K562 (cell line): ENCODE measurements around the gene PTRHD1. TPM values are rescaled to one million over a fixed set of nuclear protein-coding genes. Genes with fewer than 3 reads are reported as not detected.
A peak's percentile ranks its signal among the peaks of the same experiment; 100 is the strongest.

Source experiments
- AFF1 ChIP-seq, 2 experiments: fragments of 450-650 bp; IDR thresholded peaks; 2 replicates each; pipeline ENCODE4 v1.6.1; 2018; ENCODE audit warnings: mild to moderate bottlenecking in 2 of 2, low read depth in 1 of 2; ENCODE audit not compliant: partially characterized antibody in 2 of 2
- CEBPB ChIP-seq: fragments of 450-650 bp; IDR thresholded peaks from 2 replicates; pipeline ENCODE4 v1.6.1; 2016; ENCODE audit warnings: missing genetic modification characterization, missing compliant biosample characterization
- HMG20B ChIP-seq: fragments of 250-450 bp; sonication (Bioruptor Pico); IDR thresholded peaks from 2 replicates; pipeline ENCODE4 v1.5.0; 2021; ENCODE audit warnings: mild to moderate bottlenecking
- IRF1 ChIP-seq: sonication (generic); formaldehyde crosslinking; IDR thresholded peaks from 2 replicates; pipeline ENCODE4 v1.8.0; 2022; ENCODE audit warnings: missing genetic modification reagents, mild to moderate bottlenecking, borderline replicate concordance
- NR2C1 ChIP-seq, 2 experiments: fragments of 450-650 bp; IDR thresholded peaks; 2 replicates each; pipeline ENCODE4 v1.6.1; 2017; ENCODE audit warnings: mild to moderate bottlenecking in 2 of 2, antibody characterized with exemption in 1 of 2, inconsistent platforms in 1 of 2, missing compliant biosample characterization in 1 of 2, missing genetic modification characterization in 1 of 2
- OTX1 ChIP-seq: fragments of 450-650 bp; formaldehyde crosslinking; IDR thresholded peaks from 2 replicates; pipeline ENCODE4 v1.4.0; 2022; ENCODE audit warnings: mild to moderate bottlenecking
- PCBP2 ChIP-seq: fragments of 200-400 bp; formaldehyde crosslinking; IDR thresholded peaks from 2 replicates; pipeline ENCODE4 v1.6.1; 2018; ENCODE audit warnings: low read length, low read depth, mild to moderate bottlenecking, moderate library complexity; ENCODE audit not compliant: poor library complexity, severe bottlenecking
- PRDM10 ChIP-seq: fragments of 450-650 bp; IDR thresholded peaks from 2 replicates; pipeline ENCODE4 v1.6.1; 2018; ENCODE audit not compliant: partially characterized antibody
- RBFOX2 ChIP-seq: fragments of 200-400 bp; formaldehyde crosslinking; IDR thresholded peaks from 2 replicates; pipeline ENCODE4 v1.6.1; 2017; ENCODE audit warnings: low read depth, mild to moderate bottlenecking, low read length, moderate library complexity
- RBM39 ChIP-seq: fragments of 200-400 bp; formaldehyde crosslinking; optimal IDR thresholded peaks from 2 replicates; pipeline ENCODE3; 2018; ENCODE audit warnings: low read depth, low read length
- ZC3H4 ChIP-seq: sonication (generic); formaldehyde crosslinking; IDR thresholded peaks from 2 replicates; pipeline ENCODE4 v1.9.0; 2021; ENCODE audit warnings: missing genetic modification reagents, borderline replicate concordance
- ZFP91 ChIP-seq: sonication (generic); formaldehyde crosslinking; IDR thresholded peaks from 2 replicates; pipeline ENCODE4 v1.8.0; 2022; ENCODE audit warnings: mild to moderate bottlenecking, missing genetic modification reagents
- ZNF408 ChIP-seq: fragments of 250-450 bp; sonication (Bioruptor Pico); IDR thresholded peaks from 2 replicates; pipeline ENCODE4 v1.4.0; 2020; ENCODE audit warnings: low read depth, mild to moderate bottlenecking, moderate library complexity
- ZNF444 ChIP-seq: fragments of 250-450 bp; sonication (Bioruptor Pico); IDR thresholded peaks from 2 replicates; pipeline ENCODE4 v1.4.0; 2020; ENCODE audit warnings: mild to moderate bottlenecking, moderate library complexity
- ZNF644 ChIP-seq: fragments of 200-800 bp; sonication (Bioruptor generic); IDR thresholded peaks from 2 replicates; pipeline ENCODE4 v1.6.1; 2016; ENCODE audit warnings: low read depth, missing genetic modification characterization, missing compliant biosample characterization
- polyA plus RNA-seq, 8 experiments: library from polyadenylated mRNA; depleted of rRNA in 4 of 8; stranded (reverse) in 5 of 8; unstranded in 3 of 8; fragments of >200 nt; fragmentation: Nextera tagmentation in 2 of 8; fragmentation: Illumina TruSeq in 1 of 8; extraction: Ambion mirVana in 2 of 8; extraction: Trizol in 1 of 8; gene quantifications; 2 replicates each; pipeline versions ENCODE4 v1.2.1 to v1.2.3, GENCODE V29; 2011 to 2014; ENCODE audit warnings: inconsistent platforms in 1 of 8, missing spikeins in 1 of 8
- total RNA-seq, 7 experiments: library from RNA; depleted of rRNA in 6 of 7; stranded (reverse); fragments of >200 nt in 6 of 7; fragmentation: Illumina TruSeq in 2 of 7; extraction: Trizol in 2 of 7; gene quantifications; 2 replicates each; pipeline versions ENCODE4 v1.2.1 to v1.2.3, GENCODE V29; 2011 to 2021; ENCODE audit warnings: low replicate concordance in 1 of 7

PTRHD1 gene
- total and polyA plus RNA-seq, 9 of the 15 experiments (the other 6 are each of a cell fraction or from before 2014, with no cell fraction given), result 15.8 to 83.2 (median 46.6) TPM

GRCh38 chr2:24792874-24793760 lies at the start of gene PTRHD1, which contains the start of gene CENPO (continued):
- no peak for TF ChIP-seq ZFP91
- no peak; the same call in 1 of the 2 replicates for TF ChIP-seq ZNF644 (tag)
- TF ChIP-seq PCBP2, result no peak
- no peak; the same call in 1 of the 2 replicates for TF ChIP-seq CEBPB (tag)
- TF ChIP-seq AFF1 (IDR thresholded peaks at IDR 0.05; ENCODE audit: low read depth in 1 of 2, partially characterized antibody in 2 of 2), result peak; percentile 46 to 93
- no peak for TF ChIP-seq IRF1 (CRISPR knock-in tag)
- no peak for TF ChIP-seq OTX1 (CRISPR knock-in tag)
- no peak for TF ChIP-seq NR2C1 (IDR thresholded peaks at IDR 0.05)
- TF ChIP-seq NR2C1 (tag; IDR thresholded peaks at IDR 0.05), result peak; percentile 76
- no peak for TF ChIP-seq ZNF408 (CRISPR knock-in tag)
- TF ChIP-seq ZC3H4 (CRISPR knock-in tag), result no peak
- no peak for TF ChIP-seq HMG20B (CRISPR knock-in tag)
- TF ChIP-seq PRDM10, result peak; percentile 57
- TF ChIP-seq ZNF444 (CRISPR knock-in tag), result no peak
- peak; percentile 4 for TF ChIP-seq RBM39
- TF ChIP-seq RBFOX2, result peak; percentile 99
